H1 (cell line): Measurements from ENCODE around the gene TMEM117. TPM values are rescaled to one million over a fixed set of nuclear protein-coding genes. Genes with fewer than 3 reads are reported as not detected.

Experiments used
- CTCF ChIA-PET: fragments of 300-600 bp; sonication (Branson Sonifier 250); formaldehyde crosslinking; loops from one replicate; lab custom pipeline; 2021; ENCODE audit not compliant: partially characterized antibody; lab: Charles Lee
- POLR2A ChIA-PET: fragments of 300-600 bp; sonication (Branson Sonifier 250); formaldehyde crosslinking; loops from one replicate; lab custom pipeline; 2021; ENCODE audit warnings: inconsistent platforms; ENCODE audit not compliant: partially characterized antibody; lab: Charles Lee
- DNase-seq, 2 experiments: peaks; one replicate each; pipeline versions ENCODE4 v3.0.0 to v3.0.0-alpha.2; 2010 to 2022; ENCODE audit warnings: low spot score in 2 of 2, low read depth in 1 of 2, mixed read lengths in 1 of 2
- FAIRE-seq: peaks from 2 replicates; lab custom pipeline; 2011; peaks lifted over from hg19 to GRCh38; lab: Jason Lieb, UNC
- H2AFZ ChIP-seq: 2 replicates; pipeline ENCODE4 v1.8.1; 2012; ENCODE audit warnings: low read length, inconsistent platforms
- H2AK5ac ChIP-seq: 2 replicates; pipeline ENCODE4 v1.6.1; 2013; ENCODE audit warnings: low read depth, low read length
- H2BK120ac ChIP-seq: replicated peaks from 2 replicates; pipeline ENCODE3; 2013; ENCODE audit warnings: low read depth, low read length, inconsistent platforms
- H2BK12ac ChIP-seq: 2 replicates; pipeline ENCODE4 v1.6.1; 2013; ENCODE audit warnings: low read depth, low read length
- H2BK15ac ChIP-seq: 2 replicates; pipeline ENCODE4 v1.6.1; 2013; ENCODE audit warnings: low read length
- H2BK20ac ChIP-seq: 2 replicates; pipeline ENCODE4 v1.6.1; 2013; ENCODE audit warnings: low read length
- H2BK5ac ChIP-seq: 2 replicates; pipeline ENCODE4 v1.6.1; 2013; ENCODE audit warnings: low read depth, low read length
- H3K14ac ChIP-seq: 2 replicates; pipeline ENCODE4 v1.6.1; 2013; ENCODE audit warnings: inconsistent platforms; ENCODE audit not compliant: insufficient read length
- H3K18ac ChIP-seq: 2 replicates; pipeline ENCODE4 v1.6.1; 2013; ENCODE audit warnings: low read length; ENCODE audit errors: extremely low read depth
- H3K23ac ChIP-seq: 2 replicates; pipeline ENCODE4 v1.6.1; 2013; ENCODE audit warnings: inconsistent platforms; ENCODE audit not compliant: insufficient read length
- H3K23me2 ChIP-seq: 2 replicates; pipeline ENCODE4 v1.6.1; 2013; ENCODE audit warnings: low read depth, low read length
- H3K27ac ChIP-seq: 2 replicates; pipeline ENCODE4 v1.6.1; 2011; ENCODE audit warnings: low read depth, low read length, inconsistent platforms
- H3K27me3 ChIP-seq, 4 experiments: replicated peaks in 1 of 4; 1 replicate in 1 of 4; 2 replicates in 3 of 4; pipeline versions ENCODE4 v1.6.1 to v1.8.1; 2011 to 2013; ENCODE audit warnings: low read length in 3 of 4, mild to moderate bottlenecking in 3 of 4, inconsistent platforms in 2 of 4, mixed read lengths in 2 of 4, moderate library complexity in 1 of 4; ENCODE audit not compliant: control insufficient read depth in 3 of 4, insufficient read depth in 3 of 4; ENCODE audit errors: extremely low read depth in 1 of 4
- H3K36me3 ChIP-seq, 4 experiments: 2 replicates each; pipeline versions ENCODE4 v1.6.1 to v1.8.1; 2011 to 2013; ENCODE audit warnings: mild to moderate bottlenecking in 4 of 4, low read length in 3 of 4, moderate library complexity in 2 of 4, control low read depth in 1 of 4, inconsistent platforms in 1 of 4; ENCODE audit not compliant: insufficient read depth in 4 of 4, control insufficient read depth in 2 of 4
- H3K4ac ChIP-seq: replicated peaks from 2 replicates; pipeline ENCODE3; 2013; ENCODE audit warnings: low read length, low read depth, mixed read lengths, inconsistent platforms; ENCODE audit not compliant: insufficient read length
- H3K4me1 ChIP-seq, 4 experiments: replicated peaks in 1 of 4; 1 replicate in 1 of 4; 2 replicates in 3 of 4; pipeline versions ENCODE4 v1.6.1 to v1.8.1; 2011 to 2013; ENCODE audit warnings: low read length in 3 of 4, inconsistent platforms in 2 of 4, mixed read lengths in 1 of 4; ENCODE audit not compliant: insufficient read depth in 4 of 4, control insufficient read depth in 3 of 4
- H3K4me2 ChIP-seq, 2 experiments: 2 replicates each; pipeline versions ENCODE4 v1.6.1 to v1.8.1; 2011 to 2013; ENCODE audit warnings: low read depth in 2 of 2, low read length in 2 of 2, control low read depth in 1 of 2, inconsistent platforms in 1 of 2, mild to moderate bottlenecking in 1 of 2; ENCODE audit not compliant: insufficient read depth in 1 of 2
- H3K4me3 ChIP-seq, 4 experiments: fragments of 200-600, 300-600 bp in 1 of 4; sonication (generic), shearing (Covaris generic), sonication (Bioruptor Twin) in 1 of 4; 2 replicates each; pipeline versions ENCODE4 v1.5.1 to v1.8.1; 2011 to 2016; ENCODE audit warnings: low read length in 4 of 4, low read depth in 3 of 4, control low read depth in 2 of 4, inconsistent platforms in 2 of 4, mild to moderate bottlenecking in 2 of 4, mixed read lengths in 1 of 4, moderate library complexity in 1 of 4; ENCODE audit not compliant: insufficient read depth in 2 of 4; ENCODE audit errors: extremely low read depth in 1 of 4
- H3K56ac ChIP-seq: replicated peaks from 2 replicates; pipeline ENCODE3; 2013; ENCODE audit warnings: low read depth, mild to moderate bottlenecking, mixed read lengths, low read length, inconsistent platforms; ENCODE audit not compliant: insufficient read length
- H3K79me1 ChIP-seq: 2 replicates; pipeline ENCODE4 v1.6.1; 2013; ENCODE audit warnings: low read depth, low read length, control low read depth
- H3K79me2 ChIP-seq, 2 experiments: 2 replicates each; pipeline versions ENCODE4 v1.6.1 to v1.8.1; 2012 to 2013; ENCODE audit warnings: low read length in 2 of 2, mild to moderate bottlenecking in 2 of 2, inconsistent platforms in 1 of 2; ENCODE audit not compliant: insufficient read depth in 2 of 2, control insufficient read depth in 1 of 2
- H3K9ac ChIP-seq, 4 experiments: replicated peaks in 1 of 4; 1 replicate in 1 of 4; 2 replicates in 3 of 4; pipeline versions ENCODE4 v1.6.1 to v1.8.1; 2011 to 2013; ENCODE audit warnings: low read depth in 3 of 4, low read length in 3 of 4, control low read depth in 2 of 4, mild to moderate bottlenecking in 2 of 4, moderate library complexity in 2 of 4, inconsistent platforms in 1 of 4; ENCODE audit errors: extremely low read depth in 1 of 4
- H3K9me3 ChIP-seq, 2 experiments: 2 replicates each; pipeline versions ENCODE4 v1.6.1 to v1.8.1; 2012 to 2013; ENCODE audit warnings: mild to moderate bottlenecking in 2 of 2, moderate library complexity in 2 of 2, control low read depth in 1 of 2, inconsistent platforms in 1 of 2, low read depth in 1 of 2, low read length in 1 of 2, mixed read lengths in 1 of 2; ENCODE audit not compliant: insufficient read depth in 2 of 2
- H4K20me1 ChIP-seq, 2 experiments: replicated peaks in 1 of 2; 2 replicates each; pipeline versions ENCODE3 to v1.8.1; 2011 to 2013; ENCODE audit warnings: inconsistent platforms in 2 of 2, low read length in 2 of 2, mild to moderate bottlenecking in 1 of 2; ENCODE audit not compliant: insufficient read depth in 2 of 2, control insufficient read depth in 1 of 2
- H4K5ac ChIP-seq: 2 replicates; pipeline ENCODE4 v1.6.1; 2013; ENCODE audit warnings: low read length, low read depth, mixed read lengths, inconsistent platforms; ENCODE audit not compliant: insufficient read length
- H4K8ac ChIP-seq: 2 replicates; pipeline ENCODE4 v1.8.0; 2013; ENCODE audit warnings: mild to moderate bottlenecking, moderate library complexity, low read length, inconsistent platforms; ENCODE audit not compliant: insufficient read depth; ENCODE audit errors: extremely low read depth
- H4K91ac ChIP-seq: replicated peaks from 2 replicates; pipeline ENCODE3; 2013; ENCODE audit warnings: low read length, mixed read lengths, inconsistent platforms; ENCODE audit not compliant: insufficient read length
- BACH1 ChIP-seq: IDR thresholded peaks from 2 replicates; pipeline ENCODE4 v1.6.1; 2012; ENCODE audit warnings: low read length, improper control_type of control experiment
- CEBPB ChIP-seq: IDR thresholded peaks from 2 replicates; pipeline ENCODE4 v1.6.1; 2012; ENCODE audit warnings: low read depth, low read length
- CHD1 ChIP-seq: IDR thresholded peaks from 2 replicates; pipeline ENCODE4 v1.6.1; 2012; ENCODE audit warnings: low read depth, low read length, improper control_type of control experiment
- GABPA ChIP-seq: IDR thresholded peaks from 2 replicates; pipeline ENCODE4 v1.6.1; 2011; ENCODE audit warnings: mild to moderate bottlenecking, low read length, moderate library complexity, borderline replicate concordance; ENCODE audit not compliant: insufficient read depth
- JUN ChIP-seq: IDR thresholded peaks from 2 replicates; pipeline ENCODE4 v1.6.1; 2011; ENCODE audit warnings: low read depth, mild to moderate bottlenecking, improper control_type of control experiment, low read length
- KDM5A ChIP-seq: fragments of 200-600 bp; IDR thresholded peaks from 2 replicates; pipeline ENCODE4 v1.7.1; 2012; ENCODE audit warnings: mild to moderate bottlenecking, low read length, inconsistent platforms, mixed read lengths
- MAFK ChIP-seq: IDR thresholded peaks from 2 replicates; pipeline ENCODE4 v1.6.1; 2012; ENCODE audit warnings: low read depth, mild to moderate bottlenecking, improper control_type of control experiment, low read length
- NRF1 ChIP-seq: IDR thresholded peaks from 2 replicates; pipeline ENCODE4 v1.6.1; 2011; ENCODE audit warnings: mild to moderate bottlenecking, low read depth, low read length, improper control_type of control experiment
- SAP30 ChIP-seq: fragments of 300-600 bp; sonication (generic); IDR thresholded peaks from 2 replicates; pipeline ENCODE4 v1.7.1; 2012; ENCODE audit warnings: low read length, moderate library complexity, mild to moderate bottlenecking, inconsistent platforms; ENCODE audit not compliant: insufficient read depth, insufficient replicate concordance
- SIRT6 ChIP-seq: IDR thresholded peaks from one replicate; pipeline ENCODE4 v1.7.1; 2012; ENCODE audit warnings: low read length, inconsistent platforms
- SP2 ChIP-seq: IDR thresholded peaks from 2 replicates; pipeline ENCODE4 v1.6.1; 2012; ENCODE audit warnings: mild to moderate bottlenecking, low read length, inconsistent platforms
- SP4 ChIP-seq: IDR thresholded peaks from 2 replicates; pipeline ENCODE4 v1.6.1; 2012; ENCODE audit warnings: low read length, inconsistent platforms
- TCF12 ChIP-seq: IDR thresholded peaks from 2 replicates; pipeline ENCODE4 v1.6.1; 2011; ENCODE audit warnings: low read depth, mild to moderate bottlenecking, low read length
- YY1 ChIP-seq: IDR thresholded peaks from 2 replicates; pipeline ENCODE4 v1.6.1; 2011; ENCODE audit warnings: low read depth, mild to moderate bottlenecking, low read length
- WGBS, 2 experiments: shearing (Covaris generic) in 1 of 2; methylation state at CpG; one replicate each; pipeline versions ENCODE4 v1.1.6 to v1.1.7; 2013 to 2015; ENCODE audit warnings: low lambda C conversion rate in 2 of 2, mixed read lengths in 2 of 2, inconsistent platforms in 1 of 2, low coverage in 1 of 2, missing lambda C conversion rate in 1 of 2; ENCODE audit not compliant: insufficient replicate concordance in 2 of 2, insufficient coverage in 1 of 2, insufficient read length in 1 of 2; ENCODE audit errors: extremely low coverage in 1 of 2, missing lambda C conversion rate in 1 of 2; 5-methylcytosine and 5-hydroxymethylcytosine counted together
- polyA plus RNA-seq, 7 experiments: library from polyadenylated mRNA; depleted of rRNA in 3 of 7; stranded (reverse) in 5 of 7; unstranded in 2 of 7; fragments of >200 nt in 5 of 7; fragments of 200-250 nt in 2 of 7; gene quantifications; 1 replicate in 5 of 7; 2 replicates in 1 of 7; 4 replicates in 1 of 7; pipeline versions ENCODE4 v1.2.1 to v1.2.3, GENCODE V29; 2011 to 2013; ENCODE audit warnings: missing spikeins in 2 of 7, mixed read lengths in 2 of 7
- total RNA-seq: library from RNA; stranded (reverse); fragmentation: NEBNext Ultra II Directional; extraction: Animal tissue kit (Norgen Biotek cat#: 25700); gene quantifications from 2 replicates; pipeline ENCODE4 v1.2.1, GENCODE V29; 2021
- TF ChIP-seq, protein P1 (sequence below): IDR thresholded peaks from 2 replicates; pipeline ENCODE4 v1.6.1; 2011; ENCODE audit warnings: low read depth, mild to moderate bottlenecking, low read length; ENCODE audit not compliant: insufficient read depth
- TF ChIP-seq, protein P2 (sequence below): IDR thresholded peaks from 2 replicates; pipeline ENCODE4 v1.6.1; 2012; ENCODE audit warnings: inconsistent platforms

The TMEM117 gene
- total and polyA plus RNA-seq, 2 of the 8 experiments (the other 6 are each of a cell fraction or from before 2014, with no cell fraction given) = 0.80 to 1.4 TPM

DNA sequence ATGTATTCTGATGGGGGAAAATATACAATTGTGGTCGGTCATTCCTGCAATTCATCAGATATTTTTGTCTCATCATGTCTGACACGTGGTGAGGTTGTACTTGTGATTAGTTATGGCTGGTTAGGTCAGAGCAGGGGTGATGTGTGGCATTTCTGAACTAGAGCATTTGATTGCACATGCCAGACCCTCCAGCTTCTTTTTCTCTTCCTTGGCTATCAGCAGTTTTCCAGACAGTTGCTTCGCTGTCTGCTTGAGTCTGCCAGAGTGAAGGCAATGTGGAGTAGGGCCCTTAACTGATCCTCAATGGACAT is 25.9 kb downstream of the TMEM117 start:
- H4K5ac ChIP-seq = no peak overlapping the region
- no peak overlapping the region for H2BK15ac ChIP-seq
- no peak overlapping the region for H3K4ac ChIP-seq
- 86% methylated on average over 3 of the region's 3 CpGs; no CpG with 5 or more reads in 1 of the 2 experiments for WGBS, 2 experiments
- no peak overlapping the region for H3K4me2 ChIP-seq
- H3K56ac ChIP-seq = no peak overlapping the region
- no peak overlapping the region for H3K14ac ChIP-seq
- H3K79me1 ChIP-seq = no peaks in the 10 kb centered on the region
- no peak overlapping the region for H3K4me3 ChIP-seq
- no peak overlapping the region for H3K27ac ChIP-seq
- peaks cover 0 to 3% of the 10 kb centered on the region in 2 experiments; a peak in 1 of 4 replicates for H3K9me3 ChIP-seq
- H2BK20ac ChIP-seq = no peak overlapping the region
- H3K9ac ChIP-seq = no peak overlapping the region
- no peaks in the 10 kb centered on the region for H3K79me2 ChIP-seq
- no peak overlapping the region for H4K8ac ChIP-seq
- POLR2A ChIA-PET = no interaction called here
- FAIRE-seq (no peak), DNase-seq (no peak)
- H3K36me3 ChIP-seq = no peaks in the 10 kb centered on the region
- no peak overlapping the region for H3K23ac ChIP-seq
- no peaks in the 10 kb centered on the region for H4K20me1 ChIP-seq
- H2BK12ac ChIP-seq = no peak overlapping the region
- H3K23me2 ChIP-seq = 0 out of 2 replicates have a peak, but pooled peaks cover 2% of the 10 kb centered on the region
- H2AFZ ChIP-seq = no peak overlapping the region
- no peak overlapping the region for H2BK120ac ChIP-seq
- peaks cover 0 to 3% (median 0%) of the 10 kb centered on the region in 4 experiments; a peak in 2 of 7 replicates for H3K4me1 ChIP-seq
- no peak overlapping the region for H2BK5ac ChIP-seq
- H3K18ac ChIP-seq = no peak overlapping the region
- H3K27me3 ChIP-seq = no peaks in the 10 kb centered on the region
- no peak overlapping the region for H2AK5ac ChIP-seq
- H4K91ac ChIP-seq = no peak overlapping the region
- CTCF ChIA-PET = interaction anchor here (1.0 kb wide), 1 partner anchor 21 kb away, joined by 3 read pairs; no protein-coding TSS in a partner anchor
- TF ChIP-seq YY1 (no peak), SP2 (no peak), SP4 (no peak), CHD1 (no peak), SAP30 (no peak), BACH1 (no peak), MAFK (no peak), NRF1 (no peak), JUN (no peak), KDM5A (no peak), TCF12 (no peak), GABPA (no peak), SIRT6 (no peak), CEBPB (no peak)
- TF ChIP-seq, protein P1, sequence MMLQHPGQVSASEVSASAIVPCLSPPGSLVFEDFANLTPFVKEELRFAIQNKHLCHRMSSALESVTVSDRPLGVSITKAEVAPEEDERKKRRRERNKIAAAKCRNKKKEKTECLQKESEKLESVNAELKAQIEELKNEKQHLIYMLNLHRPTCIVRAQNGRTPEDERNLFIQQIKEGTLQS = no peak
- TF ChIP-seq, protein P2, sequence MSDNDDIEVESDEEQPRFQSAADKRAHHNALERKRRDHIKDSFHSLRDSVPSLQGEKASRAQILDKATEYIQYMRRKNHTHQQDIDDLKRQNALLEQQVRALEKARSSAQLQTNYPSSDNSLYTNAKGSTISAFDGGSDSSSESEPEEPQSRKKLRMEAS = no peak
